Measurements from ENCODE around the gene TMEM52.

- TF ChIP-seq CTCF (conservative IDR thresholded peaks at IDR 0.05; ENCODE audit: low read depth, low read length) (no peak), EZH2 (IDR thresholded peaks at IDR 0.05; ENCODE audit: borderline replicate concordance, low read depth, low read length, poor library complexity, severe bottlenecking) (no peak)
Observed at GRCh38 chr1:1914971-1915692, 3.9 kb downstream of the TMEM52 start, which contains the start of gene CALML6.

All from A673 (cell line).